ENCODE data around the gene ANKRD12.

Gene ANKRD12

DNA sequence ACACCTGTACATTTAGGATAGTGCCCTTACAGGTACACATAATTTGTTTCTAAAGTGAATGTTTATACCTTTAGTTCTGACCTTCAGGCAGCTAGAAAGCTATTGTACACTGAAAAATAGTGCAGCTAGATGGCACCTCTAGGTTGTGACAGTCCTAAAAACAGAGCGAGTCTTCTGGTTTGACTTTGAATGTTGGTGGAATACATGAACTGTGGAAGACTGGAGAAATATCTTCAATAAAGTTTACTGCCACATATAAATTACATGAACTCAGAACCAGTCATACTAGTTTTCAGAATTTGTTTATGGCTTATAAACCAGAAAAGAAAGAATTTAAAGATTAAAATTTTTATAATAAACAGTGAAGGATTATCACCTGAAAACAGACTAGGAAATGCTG, 139.3 kb downstream of the ANKRD12 start:
- no peak overlapping the region for H2AFZ ChIP-seq (ENCODE audit: low read depth)
- H3K4me1 ChIP-seq (ENCODE audit: low read depth, poor library complexity, severe bottlenecking), result no peaks in the 10 kb centered on the region

DNA sequence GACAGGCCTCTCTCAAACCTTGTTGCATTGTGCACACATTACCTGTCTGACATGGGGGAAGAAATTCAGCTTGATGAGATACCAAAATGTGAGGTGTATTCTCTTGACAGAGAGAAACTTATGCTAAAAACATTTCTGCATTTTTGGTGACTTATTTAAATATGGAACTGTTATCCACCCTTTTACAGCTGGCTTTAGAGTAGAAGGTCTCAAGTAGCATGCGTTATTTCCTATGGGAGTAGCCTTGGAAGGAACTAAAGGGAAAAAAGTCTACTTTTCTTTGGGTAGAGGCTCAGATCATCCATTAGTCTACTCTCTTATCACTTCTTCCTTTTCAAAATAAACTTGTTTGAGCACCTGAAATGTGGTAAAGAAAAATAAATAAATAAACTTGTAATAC, 141.4 kb downstream of the ANKRD12 start:
- TF ChIP-seq, protein P1, sequence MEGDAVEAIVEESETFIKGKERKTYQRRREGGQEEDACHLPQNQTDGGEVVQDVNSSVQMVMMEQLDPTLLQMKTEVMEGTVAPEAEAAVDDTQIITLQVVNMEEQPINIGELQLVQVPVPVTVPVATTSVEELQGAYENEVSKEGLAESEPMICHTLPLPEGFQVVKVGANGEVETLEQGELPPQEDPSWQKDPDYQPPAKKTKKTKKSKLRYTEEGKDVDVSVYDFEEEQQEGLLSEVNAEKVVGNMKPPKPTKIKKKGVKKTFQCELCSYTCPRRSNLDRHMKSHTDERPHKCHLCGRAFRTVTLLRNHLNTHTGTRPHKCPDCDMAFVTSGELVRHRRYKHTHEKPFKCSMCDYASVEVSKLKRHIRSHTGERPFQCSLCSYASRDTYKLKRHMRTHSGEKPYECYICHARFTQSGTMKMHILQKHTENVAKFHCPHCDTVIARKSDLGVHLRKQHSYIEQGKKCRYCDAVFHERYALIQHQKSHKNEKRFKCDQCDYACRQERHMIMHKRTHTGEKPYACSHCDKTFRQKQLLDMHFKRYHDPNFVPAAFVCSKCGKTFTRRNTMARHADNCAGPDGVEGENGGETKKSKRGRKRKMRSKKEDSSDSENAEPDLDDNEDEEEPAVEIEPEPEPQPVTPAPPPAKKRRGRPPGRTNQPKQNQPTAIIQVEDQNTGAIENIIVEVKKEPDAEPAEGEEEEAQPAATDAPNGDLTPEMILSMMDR (conservative IDR thresholded peaks at IDR 0.05; ENCODE audit: low read depth, low read length), result no peak
- Histone ChIP-seq H4K20me1 (ENCODE audit: insufficient read depth) (no peaks in the 10 kb centered on the region), H2AFZ (ENCODE audit: low read depth) (no peak overlapping the region), H3K4me1 (ENCODE audit: low read depth, poor library complexity, severe bottlenecking) (no peaks in the 10 kb centered on the region), H3K9ac (no peak overlapping the region), H3K27ac (no peak overlapping the region), H3K79me2 (ENCODE audit: insufficient read depth, low read depth) (no peaks in the 10 kb centered on the region), H3K4me3 (IDR thresholded peaks at IDR 0.05; ENCODE audit: insufficient read depth, low read depth, low read length) (no peak overlapping the region), H3K27me3 (ENCODE audit: insufficient read depth, low read depth) (no peaks in the 10 kb centered on the region), H3K36me3 (ENCODE audit: insufficient read depth) (peaks cover 4% of the 10 kb centered on the region; the same call in 1 of the 2 replicates), H3K4me2 (no peak overlapping the region)

More for the DNA sequence above, 139.3 kb downstream of the ANKRD12 start:
- TF ChIP-seq, protein P1 (conservative IDR thresholded peaks at IDR 0.05; ENCODE audit: low read depth, low read length), result no peak
- H3K36me3 ChIP-seq (ENCODE audit: insufficient read depth), result no peaks in the 10 kb centered on the region; the same call in 1 of the 2 replicates
- H4K20me1 ChIP-seq (ENCODE audit: insufficient read depth), result no peaks in the 10 kb centered on the region
- H3K27ac ChIP-seq, result no peak overlapping the region
- no peaks in the 10 kb centered on the region for H3K27me3 ChIP-seq (ENCODE audit: insufficient read depth, low read depth)
- H3K9ac ChIP-seq, result no peak overlapping the region
- no peaks in the 10 kb centered on the region for H3K79me2 ChIP-seq (ENCODE audit: insufficient read depth, low read depth)
- H3K4me3 ChIP-seq (IDR thresholded peaks at IDR 0.05; ENCODE audit: insufficient read depth, low read depth, low read length), result no peak overlapping the region
- H3K4me2 ChIP-seq, result no peak overlapping the region

DNA sequence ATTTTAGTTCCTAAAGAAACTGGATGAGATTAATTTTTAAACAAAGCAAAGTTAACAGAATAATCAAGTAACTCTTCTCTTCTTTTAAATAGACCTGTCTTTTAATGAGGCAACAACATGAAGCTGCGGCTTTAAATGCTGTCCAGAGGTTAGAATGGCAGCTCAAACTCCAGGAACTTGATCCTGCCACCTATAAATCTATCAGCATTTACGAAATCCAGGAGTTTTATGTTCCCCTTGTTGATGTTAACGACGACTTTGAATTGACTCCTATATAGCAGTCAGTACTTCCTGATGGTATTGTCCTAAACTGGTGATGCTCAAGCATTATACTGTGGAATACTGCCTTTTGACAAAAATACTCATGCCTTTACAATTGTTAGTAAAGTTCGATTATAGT, 144.3 kb downstream of the ANKRD12 start:
- Histone ChIP-seq H3K9ac (no peak overlapping the region), H2AFZ (ENCODE audit: low read depth) (no peak overlapping the region), H4K20me1 (ENCODE audit: insufficient read depth) (no peaks in the 10 kb centered on the region), H3K36me3 (ENCODE audit: insufficient read depth) (0 out of 2 replicates have a peak, but pooled peaks cover 4% of the 10 kb centered on the region), H3K4me3 (IDR thresholded peaks at IDR 0.05; ENCODE audit: insufficient read depth, low read depth, low read length) (no peak overlapping the region), H3K4me1 (ENCODE audit: low read depth, poor library complexity, severe bottlenecking) (no peaks in the 10 kb centered on the region), H3K79me2 (ENCODE audit: insufficient read depth, low read depth) (no peaks in the 10 kb centered on the region), H3K4me2 (no peak overlapping the region), H3K27me3 (ENCODE audit: insufficient read depth, low read depth) (no peaks in the 10 kb centered on the region), H3K27ac (no peak overlapping the region)
- TF ChIP-seq, protein P1 (conservative IDR thresholded peaks at IDR 0.05; ENCODE audit: low read depth, low read length), result no peak

DNA sequence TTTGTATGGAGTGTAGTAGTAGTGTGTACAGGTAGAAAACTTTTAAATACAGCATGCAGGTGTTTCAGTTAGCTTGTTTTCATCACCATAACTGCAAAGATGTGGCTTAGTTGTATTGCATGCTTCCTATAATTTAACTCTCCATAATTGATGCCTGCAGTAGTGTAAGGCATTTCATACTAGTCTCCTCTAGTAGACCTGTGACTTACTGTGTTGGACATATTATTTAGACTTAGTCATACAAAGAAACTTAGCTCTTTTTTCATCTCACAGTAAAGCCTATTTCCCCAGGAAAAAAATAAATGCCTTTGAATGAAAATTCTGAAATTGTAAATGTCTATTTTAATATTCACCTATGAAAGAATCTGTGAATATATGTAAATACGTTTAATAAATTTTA, 145.2 kb downstream of the ANKRD12 start:
- 0 out of 2 replicates have a peak, but pooled peaks cover 4% of the 10 kb centered on the region for H3K36me3 ChIP-seq (ENCODE audit: insufficient read depth)
- no peak overlapping the region for H3K27ac ChIP-seq
- no peak overlapping the region for H3K4me2 ChIP-seq
- H3K27me3 ChIP-seq (ENCODE audit: insufficient read depth, low read depth), result no peaks in the 10 kb centered on the region
- H3K4me1 ChIP-seq (ENCODE audit: low read depth, poor library complexity, severe bottlenecking), result no peaks in the 10 kb centered on the region
- TF ChIP-seq, protein P1 (conservative IDR thresholded peaks at IDR 0.05; ENCODE audit: low read depth, low read length), result no peak
- H3K79me2 ChIP-seq (ENCODE audit: insufficient read depth, low read depth), result no peaks in the 10 kb centered on the region
- H3K9ac ChIP-seq, result no peak overlapping the region
- no peaks in the 10 kb centered on the region for H4K20me1 ChIP-seq (ENCODE audit: insufficient read depth)
- no peak overlapping the region for H3K4me3 ChIP-seq (IDR thresholded peaks at IDR 0.05; ENCODE audit: insufficient read depth, low read depth, low read length)
- no peak overlapping the region for H2AFZ ChIP-seq (ENCODE audit: low read depth)
